Stimulated activated CD4-positive, alpha-beta T cell treated with anti-CD3 and anti-CD28 coated beads, Interleukin-4, amount 100 ng/mL, for 48 hours (primary cell): Measurements from ENCODE around the gene PLEKHO1.
"Not testable (repeated sequence)": the region's sequence is repeated elsewhere in the genome, so short reads cannot be mapped to it uniquely, and the experiment has no call there.

ENCODE experiments used
- DNase-seq, 2 donors: peaks; one replicate each; pipeline ENCODE4 v3.0.0-alpha.2; 2020; ENCODE audit warnings: low read depth in 2 of 2

The PLEKHO1 gene

DNA sequence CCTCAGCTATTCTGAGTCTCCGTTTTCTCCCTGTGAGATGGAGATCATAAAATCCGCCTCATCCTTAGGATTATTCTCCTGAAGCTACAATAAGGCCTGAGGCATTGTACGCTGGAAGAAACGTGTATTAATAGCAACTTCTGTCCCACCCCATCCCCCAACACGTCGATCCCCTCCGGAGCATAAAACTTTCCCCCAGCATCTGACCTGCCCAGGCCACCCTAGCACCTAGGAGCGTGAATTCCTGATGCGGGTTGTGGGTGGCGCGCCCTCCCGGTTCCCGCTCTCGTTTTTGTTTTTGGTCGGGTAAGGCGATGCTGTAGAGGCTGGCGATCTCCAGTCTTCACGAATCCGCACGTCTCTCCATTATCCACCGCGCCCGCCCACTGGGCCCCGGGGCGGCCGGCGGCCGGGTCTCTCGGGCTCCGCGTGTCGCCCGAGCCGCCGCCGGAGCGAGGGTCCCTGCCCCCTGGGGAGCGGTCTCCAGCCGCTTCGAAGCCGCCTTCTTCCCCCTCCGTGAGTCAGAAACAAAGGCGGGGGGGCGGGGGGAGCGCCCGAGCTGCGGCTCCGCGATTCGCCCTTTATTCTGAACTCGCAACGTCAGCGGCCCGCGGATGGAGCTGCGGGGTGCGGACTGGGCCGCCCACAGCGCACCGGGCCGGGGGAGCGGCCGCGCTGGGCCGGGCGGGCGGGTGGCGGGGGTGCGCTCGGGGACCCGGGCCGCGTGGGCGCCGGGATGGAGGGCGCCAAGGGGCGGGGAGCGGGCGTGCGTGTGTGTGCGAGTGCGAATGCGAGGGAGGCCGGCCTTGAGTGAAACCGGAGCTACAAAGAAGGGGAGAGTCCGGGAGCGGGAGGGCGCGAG, at the start of gene PLEKHO1:
Gene PLEKHO1, plus strand, starts transcription at position 646 of the 862 bp plus-strand sequence. CDS start 342 bp downstream, outside the sequence.
- DNase-seq, result peak; percentile 65 to 76

GRCh38 chr1:150102986-150103385, 46.7 kb upstream of the PLEKHO1 start:
- DNase-seq, result no peak

DNA sequence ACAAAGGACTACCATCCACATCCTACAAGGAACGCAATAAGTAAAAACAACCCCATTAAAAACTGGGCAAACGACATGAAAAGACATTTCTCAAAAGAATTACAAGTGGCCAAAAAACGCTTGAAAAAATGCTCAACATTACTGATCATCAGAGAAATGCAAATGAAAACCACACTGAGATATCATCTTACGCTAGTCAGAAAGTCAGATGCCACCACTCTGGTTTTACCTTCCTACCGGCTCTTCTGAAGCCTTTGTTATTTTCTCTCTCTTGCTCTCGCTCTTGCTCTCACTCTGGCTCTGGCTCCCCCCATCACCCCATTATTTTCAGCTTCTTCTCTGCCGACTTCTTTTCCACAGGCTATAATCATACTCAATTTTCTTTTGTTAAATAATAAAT, 43.4 kb upstream of the PLEKHO1 start:
- DNase-seq, result no peak

DNA sequence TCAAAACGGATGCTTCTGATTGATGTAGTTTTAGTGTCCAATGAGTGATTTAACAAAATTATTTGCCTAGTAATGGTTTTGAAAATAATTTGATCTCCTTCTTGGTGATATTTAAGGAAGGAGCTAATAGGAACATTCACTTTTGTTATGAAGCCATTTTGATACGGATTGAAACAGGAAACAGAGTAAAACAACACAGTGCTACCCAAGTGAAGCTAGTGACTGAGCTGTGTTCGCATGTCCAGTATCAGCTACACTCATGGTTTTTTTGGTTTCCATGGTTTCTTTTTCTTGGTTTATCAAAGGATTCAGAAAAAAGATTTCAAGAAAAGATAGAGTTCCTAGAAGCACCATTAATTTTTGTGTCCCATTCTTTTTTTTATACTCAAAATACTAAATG, 40.1 kb upstream of the PLEKHO1 start:
- no peak for DNase-seq

GRCh38 chr1:150110116-150110515, 39.6 kb upstream of the PLEKHO1 start:
- no peak for DNase-seq

DNA sequence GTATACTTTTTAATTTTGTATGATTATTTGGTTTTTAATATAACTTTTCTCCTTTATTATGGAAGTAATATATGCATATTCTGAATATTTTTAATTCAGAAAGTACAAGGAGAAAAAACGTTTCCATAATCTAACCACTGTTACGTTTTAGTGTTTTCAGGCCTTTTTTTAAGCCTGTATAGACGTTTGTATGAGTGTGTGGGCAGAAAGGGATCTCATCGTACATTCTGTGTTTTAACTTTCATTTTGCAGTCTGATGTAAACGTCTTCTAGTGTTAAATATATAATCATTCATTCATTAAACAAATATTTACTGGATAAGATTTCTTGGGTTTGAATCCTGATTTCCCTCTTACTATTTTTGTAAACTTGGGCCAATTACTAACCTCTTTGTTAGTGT, 38.0 kb upstream of the PLEKHO1 start:
- DNase-seq, result no peak

DNA sequence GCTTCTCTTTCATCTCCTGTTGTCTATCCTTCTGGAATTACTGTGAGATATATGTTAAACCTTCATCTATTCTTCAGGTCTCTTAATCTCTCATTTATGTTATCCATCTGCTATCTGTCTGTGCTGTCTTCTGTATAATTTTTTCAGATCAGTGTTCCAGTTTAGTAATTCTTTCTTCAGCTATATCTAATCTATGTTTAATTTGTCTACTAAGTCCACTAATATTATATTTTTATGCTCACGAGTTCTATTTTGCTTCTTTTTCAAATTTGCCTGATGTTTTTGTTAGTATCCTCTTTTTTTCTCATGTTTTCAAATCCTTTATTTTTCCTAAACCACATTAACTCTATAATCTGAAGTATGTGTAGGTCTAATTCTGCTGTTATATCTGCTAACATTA, 34.6 kb upstream of the PLEKHO1 start:
- no peak for DNase-seq

- no peak for DNase-seq
Measured at GRCh38 chr1:150118716-150119115, 31.0 kb upstream of the PLEKHO1 start.

DNA sequence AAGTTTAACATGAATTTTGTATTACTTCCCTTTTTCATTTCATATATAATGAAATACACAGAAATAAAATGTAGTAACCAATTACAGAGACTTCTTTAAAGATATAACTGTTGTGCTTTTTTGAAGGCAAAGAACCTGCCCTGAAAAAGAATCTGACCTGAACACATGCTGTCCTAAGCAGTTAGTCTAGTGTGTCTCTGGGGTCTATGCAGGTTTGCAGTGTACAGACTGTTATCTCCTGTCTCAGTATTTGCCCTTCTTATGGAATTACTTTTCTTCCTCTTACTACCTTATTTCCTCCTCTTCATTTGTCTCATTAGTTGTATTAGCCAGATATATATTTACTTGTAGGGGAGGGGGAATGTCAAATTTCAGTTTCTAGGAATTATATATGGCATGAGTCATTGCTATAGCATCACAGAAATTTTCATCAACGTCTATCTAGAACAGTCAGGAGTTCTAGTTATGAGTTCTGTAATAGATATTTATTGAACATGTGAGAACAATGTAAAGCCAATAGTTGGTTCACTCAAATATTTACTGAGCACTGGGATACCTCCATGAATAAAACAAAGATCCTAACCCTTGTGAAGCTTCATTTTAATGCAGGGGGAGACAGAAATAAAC, 28.4 kb upstream of the PLEKHO1 start:
- no peak for DNase-seq

DNA sequence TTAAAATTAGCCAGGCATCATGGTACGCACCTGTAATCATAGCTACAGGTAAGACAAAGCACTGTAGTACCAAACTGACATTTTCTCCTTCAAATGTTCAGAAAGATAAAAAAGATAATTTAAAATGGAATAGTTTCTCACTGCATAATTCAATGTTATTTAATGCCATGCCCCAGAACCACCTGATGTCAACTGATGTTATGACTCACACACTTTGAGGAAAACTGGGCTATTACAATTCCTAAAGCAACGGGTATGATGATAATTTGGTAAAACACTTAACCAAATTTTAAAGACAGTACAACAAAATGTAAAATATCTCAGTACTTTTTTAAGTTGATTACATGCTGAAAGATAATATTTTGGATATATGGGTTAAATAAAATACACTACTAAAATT, 22.9 kb upstream of the PLEKHO1 start:
- DNase-seq, result no peak

DNA sequence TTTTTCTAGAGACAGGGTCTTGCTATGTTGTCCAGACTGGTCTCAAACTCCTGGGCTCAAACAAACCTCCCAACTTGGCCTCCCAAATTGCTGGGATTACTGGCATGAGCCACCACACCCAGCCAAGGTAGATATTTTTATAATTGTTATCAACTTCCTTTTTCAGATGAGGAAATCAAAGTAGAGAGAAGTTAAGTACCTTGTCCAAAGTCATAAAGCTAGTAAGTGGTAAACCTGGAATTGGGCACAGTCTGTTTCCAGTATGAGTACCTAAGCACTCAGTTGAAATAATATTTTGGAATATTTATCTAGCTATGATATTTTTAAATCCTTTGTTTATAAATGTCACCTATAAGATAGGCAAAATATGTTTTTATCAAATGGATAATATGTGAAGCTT, 22.3 kb upstream of the PLEKHO1 start:
- no peak for DNase-seq

DNA sequence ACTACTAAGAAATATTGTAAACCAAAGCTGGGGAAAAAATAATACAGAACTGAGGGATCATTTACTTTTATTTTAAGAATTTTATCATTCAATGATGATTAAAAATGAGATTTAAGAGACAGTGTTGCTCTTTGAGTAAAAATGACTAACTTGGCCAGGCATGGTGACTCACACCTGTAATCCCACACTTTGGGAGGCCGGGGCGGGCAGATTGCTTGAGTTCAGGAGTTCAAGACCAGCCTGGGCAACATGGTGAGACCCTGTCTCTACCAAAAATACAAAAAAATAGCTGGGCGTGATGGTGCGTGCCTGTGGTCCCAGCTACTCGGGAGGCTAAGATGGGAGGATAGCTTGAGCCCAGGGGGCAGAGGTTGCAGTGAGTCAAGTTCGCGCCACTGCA, 21.8 kb upstream of the PLEKHO1 start:
- DNase-seq, result peak in 1 of 2 donors; percentile 47

DNA sequence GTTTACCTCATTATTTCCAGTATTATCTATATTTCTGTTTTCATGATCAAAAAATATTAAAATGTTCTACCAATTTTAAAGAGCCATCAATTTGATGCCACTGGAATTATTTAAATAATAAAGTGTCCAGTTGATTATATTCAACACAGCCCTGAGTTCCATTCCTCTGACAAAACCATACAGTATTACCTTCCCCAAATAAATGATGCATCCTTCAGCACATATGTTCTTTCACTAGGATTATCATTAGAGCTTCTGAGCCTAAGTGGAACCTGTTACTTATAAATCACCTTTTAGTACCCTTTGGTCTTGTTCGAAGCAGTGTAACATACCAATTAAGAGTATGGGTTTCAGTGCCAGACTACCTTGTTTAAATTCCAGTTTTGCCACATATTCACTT, 17.3 kb upstream of the PLEKHO1 start:
- DNase-seq, result no peak

GRCh38 chr1:150134537-150134936, 15.2 kb upstream of the PLEKHO1 start:
- no peak for DNase-seq

- not testable (repeated sequence) for DNase-seq
Measured at GRCh38 chr1:150135400-150135799, 14.3 kb upstream of the PLEKHO1 start.

DNA sequence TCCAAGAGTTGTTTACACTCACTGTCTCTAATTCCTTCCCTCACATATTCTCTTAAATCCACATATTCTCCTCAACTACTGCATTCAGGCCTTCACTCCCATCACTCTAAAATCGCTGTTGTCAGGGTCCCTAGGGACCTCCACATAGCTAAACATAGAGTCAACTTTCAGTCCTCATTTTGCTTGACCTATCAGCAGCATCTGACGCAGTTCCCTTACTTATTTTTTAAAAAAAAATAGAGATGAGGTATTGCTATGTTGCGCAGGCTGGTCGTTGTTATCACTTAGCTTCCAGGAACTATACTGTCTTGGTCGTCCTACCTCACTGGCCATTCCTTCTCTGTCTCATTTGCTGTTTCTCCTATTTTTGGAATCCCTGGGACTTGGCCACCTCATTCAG, 11.7 kb upstream of the PLEKHO1 start:
- no peak for DNase-seq

GRCh38 chr1:150141452-150141851, 8.3 kb upstream of the PLEKHO1 start:
- no peak for DNase-seq

DNA sequence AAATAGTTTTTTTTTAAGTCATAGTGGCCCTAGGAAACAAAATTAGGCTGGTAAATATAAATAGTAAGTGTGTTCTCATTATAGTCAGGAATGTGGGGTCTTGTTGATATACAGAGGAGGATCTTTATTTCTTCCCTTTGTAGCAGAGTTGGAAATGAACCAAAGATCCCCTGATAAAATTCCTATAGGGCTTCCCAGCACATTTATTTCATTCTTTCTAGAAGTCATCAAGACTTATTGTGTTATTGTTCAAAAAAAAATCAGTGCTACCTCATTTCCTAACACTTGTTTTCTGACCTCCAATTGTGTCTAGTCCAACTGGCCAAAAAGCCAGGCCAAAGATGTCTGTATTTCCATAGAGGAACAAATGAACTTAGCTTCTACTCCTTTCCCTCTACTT, 7.6 kb upstream of the PLEKHO1 start:
- DNase-seq, result no peak

- no peak for DNase-seq
Measured at GRCh38 chr1:150144606-150145005, 5.1 kb upstream of the PLEKHO1 start.

GRCh38 chr1:150146016-150146415, 3.7 kb upstream of the PLEKHO1 start:
- not testable (repeated sequence) for DNase-seq

- DNase-seq, result no peak
Measured at GRCh38 chr1:150146849-150147542, 2.7 kb upstream of the PLEKHO1 start.

- DNase-seq, result no peak
Measured at GRCh38 chr1:150148837-150149270, 862 bp upstream of the PLEKHO1 start.
